Fibroblast of lung (primary cell): ENCODE data around the gene HEATR1. TPM values are rescaled to one million over a fixed set of nuclear protein-coding genes. Genes with fewer than 3 reads are reported as not detected.

Experiments used
- DNase-seq, 2 donors: peaks; one replicate each; pipeline versions ENCODE4 v3.0.0 to v3.0.0-alpha.2; 2010; ENCODE audit warnings: low read depth in 2 of 2
- H2AFZ ChIP-seq: 2 replicates; pipeline ENCODE4 v1.5.1; 2012; ENCODE audit warnings: low read length, control low read depth, inconsistent platforms
- H3K27ac ChIP-seq: 2 replicates; pipeline ENCODE4 v1.5.1; 2011; ENCODE audit warnings: low read length, control low read depth; ENCODE audit not compliant: insufficient read depth
- H3K27me3 ChIP-seq: 2 replicates; pipeline ENCODE4 v1.5.1; 2011; ENCODE audit warnings: mild to moderate bottlenecking, low read length; ENCODE audit not compliant: control insufficient read depth, insufficient read depth
- H3K36me3 ChIP-seq: 2 replicates; pipeline ENCODE4 v1.5.1; 2011; ENCODE audit warnings: low read length; ENCODE audit not compliant: control insufficient read depth, insufficient read depth
- H3K4me1 ChIP-seq: 2 replicates; pipeline ENCODE4 v1.5.1; 2011; ENCODE audit warnings: low read length; ENCODE audit not compliant: control insufficient read depth, insufficient read depth; ENCODE audit errors: extremely low read depth
- H3K4me2 ChIP-seq: 2 replicates; pipeline ENCODE4 v1.5.1; 2011; ENCODE audit warnings: low read length, control low read depth; ENCODE audit not compliant: insufficient read depth; ENCODE audit errors: extremely low read depth
- H3K4me3 ChIP-seq, 4 experiments: fragments of 200-600 bp in 1 of 4; sonication (generic) in 1 of 4; replicated peaks in 1 of 4; 2 replicates each; pipeline ENCODE4 v1.5.1; 2011 to 2016; ENCODE audit warnings: low read length in 4 of 4, low read depth in 3 of 4, mild to moderate bottlenecking in 3 of 4, control low read depth in 2 of 4, inconsistent platforms in 1 of 4, mixed read lengths in 1 of 4; ENCODE audit not compliant: insufficient read depth in 1 of 4; ENCODE audit errors: control extremely low read depth in 1 of 4
- H3K79me2 ChIP-seq: 2 replicates; pipeline ENCODE4 v1.5.1; 2012; ENCODE audit warnings: mild to moderate bottlenecking, low read length, inconsistent platforms; ENCODE audit not compliant: control insufficient read depth, insufficient read depth
- H3K9ac ChIP-seq: 2 replicates; pipeline ENCODE4 v1.5.1; 2011; ENCODE audit warnings: mild to moderate bottlenecking, low read length, control low read depth; ENCODE audit not compliant: insufficient read depth
- H3K9me3 ChIP-seq: 2 replicates; pipeline ENCODE4 v1.5.1; 2012; ENCODE audit warnings: low read depth, low read length; ENCODE audit not compliant: control insufficient read depth, insufficient read depth
- H4K20me1 ChIP-seq: 2 replicates; pipeline ENCODE4 v1.5.1; 2011; ENCODE audit warnings: low read length; ENCODE audit not compliant: control insufficient read depth, insufficient read depth; ENCODE audit errors: extremely low read depth
- CTCF ChIP-seq, 2 donors: IDR thresholded peaks in 1 of 2; conservative IDR thresholded peaks in 1 of 2; 1 replicate in 1 of 2; 2 replicates in 1 of 2; pipeline ENCODE4 v1.5.1; 2011 to 2012; ENCODE audit warnings: low read length in 2 of 2, control low read depth in 1 of 2, inconsistent platforms in 1 of 2, low read depth in 1 of 2, mild to moderate bottlenecking in 1 of 2
- EZH2 ChIP-seq: IDR thresholded peaks from 2 replicates; pipeline ENCODE4 v1.5.1; 2012; ENCODE audit warnings: low read length, control low read depth, mild to moderate bottlenecking; ENCODE audit errors: missing control alignments
- polyA plus RNA-seq, 2 donors: library from polyadenylated mRNA; depleted of rRNA in 1 of 2; stranded (reverse) in 1 of 2; unstranded in 1 of 2; fragments of >200 nt; gene quantifications; 2 replicates each; pipeline ENCODE4 v1.2.1, GENCODE V29; 2011 to 2012; ENCODE audit warnings: missing spikeins in 1 of 2
- total RNA-seq: library from RNA; depleted of rRNA; stranded (reverse); fragments of >200 nt; gene quantifications from 2 replicates; pipeline ENCODE4 v1.2.1, GENCODE V29; 2014

Gene HEATR1
- total and polyA plus RNA-seq, 2 donors (not counting 1 experiment from before 2014, with no cell fraction given), result 18.0 to 28.7 TPM

- peak; percentile 44 to 84 for DNase-seq
- Histone ChIP-seq H3K4me2 (no peak overlapping the region), H4K20me1 (no peaks in the 10 kb centered on the region), H3K4me3 (no peak overlapping the region), H3K4me1 (no peaks in the 10 kb centered on the region), H3K9me3 (no peaks in the 10 kb centered on the region), H2AFZ (no peak overlapping the region), H3K79me2 (no peaks in the 10 kb centered on the region), H3K27me3 (no peaks in the 10 kb centered on the region), H3K9ac (no peak overlapping the region), H3K36me3 (peaks cover 4% of the 10 kb centered on the region), H3K27ac (no peak overlapping the region)
- TF ChIP-seq CTCF (conservative IDR thresholded peaks at IDR 0.05 in 1 of 2, IDR thresholded peaks at IDR 0.05 in 1 of 2; ENCODE audit: low read depth in 1 of 2, low read length in 2 of 2), result no peak
- TF ChIP-seq EZH2, result no peak
These were observed 70.1 kb downstream of the HEATR1 start for GRCh38 chr1:236534151-236534651.

- H3K79me2 ChIP-seq, result no peaks in the 10 kb centered on the region
- H2AFZ ChIP-seq, result no peak overlapping the region
- H3K27ac ChIP-seq, result no peak overlapping the region
- no peak overlapping the region for H3K4me3 ChIP-seq
- no peaks in the 10 kb centered on the region for H3K9me3 ChIP-seq
- no peaks in the 10 kb centered on the region for H4K20me1 ChIP-seq
- DNase-seq, result no peak
- H3K9ac ChIP-seq, result no peak overlapping the region
- peaks cover 1% of the 10 kb centered on the region for H3K36me3 ChIP-seq
- no peak overlapping the region for H3K4me2 ChIP-seq
- TF ChIP-seq EZH2, result no peak
- no peak for TF ChIP-seq CTCF (conservative IDR thresholded peaks at IDR 0.05 in 1 of 2, IDR thresholded peaks at IDR 0.05 in 1 of 2; ENCODE audit: low read depth in 1 of 2, low read length in 2 of 2)
- no peaks in the 10 kb centered on the region for H3K27me3 ChIP-seq
- H3K4me1 ChIP-seq, result no peaks in the 10 kb centered on the region
These were observed 71.5 kb downstream of the HEATR1 start for GRCh38 chr1:236532850-236533249.

- peaks cover 2% of the 10 kb centered on the region for H3K79me2 ChIP-seq
- no peak overlapping the region for H3K4me2 ChIP-seq
- TF ChIP-seq EZH2 (no peak), CTCF (conservative IDR thresholded peaks at IDR 0.05 in 1 of 2, IDR thresholded peaks at IDR 0.05 in 1 of 2; ENCODE audit: low read depth in 1 of 2, low read length in 2 of 2) (no peak)
- no peak for DNase-seq
- H2AFZ ChIP-seq, result no peak overlapping the region
- H3K9ac ChIP-seq, result no peak overlapping the region
- H3K27ac ChIP-seq, result no peak overlapping the region
- no peaks in the 10 kb centered on the region for H3K36me3 ChIP-seq
- no peaks in the 10 kb centered on the region for H4K20me1 ChIP-seq
- H3K9me3 ChIP-seq, result no peaks in the 10 kb centered on the region
- H3K4me3 ChIP-seq, result no peak overlapping the region
- no peaks in the 10 kb centered on the region for H3K27me3 ChIP-seq
- H3K4me1 ChIP-seq, result no peaks in the 10 kb centered on the region
These were observed 73.4 kb downstream of the HEATR1 start for GRCh38 chr1:236530959-236531358.
